ENCODE measurements around the gene PSMD3.
"Not testable (repeated sequence)": the region's sequence is repeated elsewhere in the genome, so short reads cannot be mapped to it uniquely, and the experiment has no call there.

PSMD3 gene

DNA sequence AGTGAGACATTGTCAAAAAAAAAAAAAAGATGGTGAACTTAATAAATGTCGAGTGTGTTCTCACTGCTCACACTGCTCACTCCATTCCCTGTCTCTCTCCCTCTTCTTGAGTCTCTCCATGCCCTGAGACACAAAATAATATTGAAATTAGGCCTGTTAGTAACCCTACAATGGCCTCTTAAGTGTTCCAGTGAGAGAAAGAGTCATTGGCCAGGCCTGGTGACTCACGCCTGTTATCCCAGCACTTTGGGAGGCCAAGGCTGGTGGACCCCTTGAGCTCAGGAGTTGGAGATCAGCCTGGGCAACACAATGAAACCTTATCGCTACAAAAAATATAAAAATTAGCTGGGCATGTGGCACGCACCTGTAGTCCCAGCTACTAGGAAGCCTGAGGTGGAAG lies 18.5 kb downstream of the PSMD3 start:
- TF ChIP-seq, protein P1, sequence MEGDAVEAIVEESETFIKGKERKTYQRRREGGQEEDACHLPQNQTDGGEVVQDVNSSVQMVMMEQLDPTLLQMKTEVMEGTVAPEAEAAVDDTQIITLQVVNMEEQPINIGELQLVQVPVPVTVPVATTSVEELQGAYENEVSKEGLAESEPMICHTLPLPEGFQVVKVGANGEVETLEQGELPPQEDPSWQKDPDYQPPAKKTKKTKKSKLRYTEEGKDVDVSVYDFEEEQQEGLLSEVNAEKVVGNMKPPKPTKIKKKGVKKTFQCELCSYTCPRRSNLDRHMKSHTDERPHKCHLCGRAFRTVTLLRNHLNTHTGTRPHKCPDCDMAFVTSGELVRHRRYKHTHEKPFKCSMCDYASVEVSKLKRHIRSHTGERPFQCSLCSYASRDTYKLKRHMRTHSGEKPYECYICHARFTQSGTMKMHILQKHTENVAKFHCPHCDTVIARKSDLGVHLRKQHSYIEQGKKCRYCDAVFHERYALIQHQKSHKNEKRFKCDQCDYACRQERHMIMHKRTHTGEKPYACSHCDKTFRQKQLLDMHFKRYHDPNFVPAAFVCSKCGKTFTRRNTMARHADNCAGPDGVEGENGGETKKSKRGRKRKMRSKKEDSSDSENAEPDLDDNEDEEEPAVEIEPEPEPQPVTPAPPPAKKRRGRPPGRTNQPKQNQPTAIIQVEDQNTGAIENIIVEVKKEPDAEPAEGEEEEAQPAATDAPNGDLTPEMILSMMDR (conservative IDR thresholded peaks at IDR 0.05; ENCODE audit: low read depth): no peak
- H3K27ac ChIP-seq: no peak overlapping the region
- no peak for DNase-seq (ENCODE audit: low spot score)
- ChIA-PET CTCF (no interaction called here), POLR2A (ENCODE audit: low non-redundant PET) (no interaction called here)

DNA sequence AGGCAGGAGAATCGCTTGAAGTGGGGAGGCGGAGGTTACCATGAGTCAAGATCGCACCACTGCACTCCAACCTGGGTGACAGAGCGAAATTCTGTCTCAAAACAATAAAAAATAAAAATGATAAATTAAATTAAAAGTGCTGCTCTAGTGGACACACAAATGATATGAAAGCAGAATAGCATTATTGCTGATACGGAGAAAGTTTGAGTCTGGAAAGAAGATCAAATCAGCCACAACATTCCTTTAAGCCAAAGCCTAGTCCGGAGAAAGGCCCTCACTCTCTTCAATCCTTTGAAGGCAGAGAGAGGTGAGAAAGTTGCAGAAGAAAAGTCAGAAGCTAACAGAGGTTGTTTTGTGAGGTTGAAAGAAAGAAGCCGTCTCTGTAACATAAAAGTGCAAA lies 19.6 kb downstream of the PSMD3 start:
- ChIA-PET POLR2A (ENCODE audit: low non-redundant PET) (no interaction called here), CTCF (no interaction called here)
- no peak overlapping the region for H3K27ac ChIP-seq
- TF ChIP-seq, protein P1 (conservative IDR thresholded peaks at IDR 0.05; ENCODE audit: low read depth): no peak
- DNase-seq (ENCODE audit: low spot score): no peak

DNA sequence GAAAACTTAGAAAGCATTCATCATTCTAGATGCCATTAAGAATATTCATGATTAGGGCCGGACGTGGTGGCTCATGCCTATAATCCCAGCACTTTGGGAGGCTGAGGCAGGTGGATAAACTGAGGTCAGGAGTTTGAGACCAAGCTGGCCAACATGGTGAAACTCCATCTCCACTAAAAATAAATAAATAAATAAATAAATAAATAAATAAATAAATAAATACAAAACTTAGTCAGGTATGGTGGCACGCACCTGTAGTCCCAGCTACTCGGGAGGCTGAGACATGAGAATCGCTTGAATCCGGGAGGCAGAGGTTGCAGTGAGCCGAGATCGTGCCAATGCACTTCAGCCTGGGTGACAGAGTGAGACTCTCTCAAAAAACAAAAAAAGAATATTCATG lies 20.7 kb downstream of the PSMD3 start:
- H3K27ac ChIP-seq; DNase-seq (ENCODE audit: low spot score); POLR2A ChIA-PET (ENCODE audit: low non-redundant PET): not testable (repeated sequence)
- CTCF ChIA-PET: interaction anchor here (0.6 kb wide), 1 partner anchor 1483 kb away, joined by 3 read pairs; no protein-coding TSS in a partner anchor

DNA sequence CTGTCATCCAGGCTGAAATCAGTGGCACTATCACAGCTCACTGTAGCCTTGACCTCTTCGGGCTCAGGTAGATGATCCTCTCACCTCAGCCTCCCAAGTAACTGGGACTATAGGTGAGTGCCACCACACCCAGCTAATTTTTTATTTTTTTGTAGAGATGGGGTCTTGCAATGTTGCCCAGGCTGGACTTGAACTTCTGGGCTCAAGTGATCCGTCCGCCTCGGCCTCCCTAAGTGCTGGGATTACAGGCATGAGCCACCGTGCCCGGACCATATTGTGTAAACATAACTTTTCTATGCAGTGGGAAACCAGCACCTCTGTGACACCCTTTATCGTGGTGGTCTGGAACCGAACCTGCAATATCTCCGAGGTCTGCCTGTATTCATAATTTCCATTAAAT lies 23.5 kb downstream of the PSMD3 start:
- ChIA-PET CTCF (no interaction called here), POLR2A (ENCODE audit: low non-redundant PET) (no interaction called here)
- TF ChIP-seq, protein P1 (conservative IDR thresholded peaks at IDR 0.05; ENCODE audit: low read depth): no peak
- no peak for DNase-seq (ENCODE audit: low spot score)
- H3K27ac ChIP-seq: no peak overlapping the region

DNA sequence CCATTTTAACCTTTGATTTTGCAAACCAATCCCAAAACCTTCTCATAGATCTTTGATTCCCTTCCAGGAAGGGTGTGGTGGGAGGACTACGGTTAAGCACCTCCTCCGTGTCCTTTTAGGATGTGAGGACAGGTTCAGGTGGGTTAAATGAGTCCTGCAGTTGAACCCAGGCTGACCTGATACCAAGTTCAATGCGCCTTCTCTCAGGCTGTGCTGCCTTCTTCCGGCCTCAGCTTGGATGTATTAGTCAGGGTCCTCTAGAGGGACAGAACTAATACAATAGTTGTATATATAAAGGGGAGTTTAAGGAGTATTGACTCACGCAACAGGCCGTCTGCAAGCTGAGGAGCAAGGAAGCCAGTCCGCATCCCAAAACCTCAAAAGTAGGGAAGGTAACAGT lies 24.1 kb downstream of the PSMD3 start:
- no peak overlapping the region for H3K27ac ChIP-seq
- ChIA-PET POLR2A (ENCODE audit: low non-redundant PET) (no interaction called here), CTCF (no interaction called here)
- TF ChIP-seq, protein P1 (conservative IDR thresholded peaks at IDR 0.05; ENCODE audit: low read depth): no peak
- DNase-seq (ENCODE audit: low spot score): no peak

DNA sequence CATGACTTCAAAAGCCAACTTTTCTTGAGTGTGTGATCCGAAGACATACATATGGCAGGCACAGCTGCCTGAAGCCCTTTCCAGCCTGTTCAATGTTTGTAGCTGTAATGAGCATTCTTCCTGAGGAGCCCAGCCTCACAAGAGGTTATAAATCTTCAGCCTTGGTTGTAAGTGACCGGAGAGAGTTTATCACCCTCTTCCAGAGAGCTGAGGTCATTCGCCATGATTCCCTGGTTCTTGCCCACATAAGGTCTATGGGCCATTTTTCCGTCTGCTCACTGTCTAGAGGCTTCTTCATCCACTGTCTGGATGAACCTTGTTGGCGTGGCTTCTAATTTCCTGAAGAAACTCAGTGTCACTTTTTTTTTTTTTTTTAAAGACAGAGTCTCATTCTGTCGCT lies 24.9 kb downstream of the PSMD3 start:
- ChIA-PET CTCF (no interaction called here), POLR2A (ENCODE audit: low non-redundant PET) (no interaction called here)
- H3K27ac ChIP-seq: no peak overlapping the region
- DNase-seq (ENCODE audit: low spot score): no peak
- TF ChIP-seq, protein P1 (conservative IDR thresholded peaks at IDR 0.05; ENCODE audit: low read depth): no peak

DNA sequence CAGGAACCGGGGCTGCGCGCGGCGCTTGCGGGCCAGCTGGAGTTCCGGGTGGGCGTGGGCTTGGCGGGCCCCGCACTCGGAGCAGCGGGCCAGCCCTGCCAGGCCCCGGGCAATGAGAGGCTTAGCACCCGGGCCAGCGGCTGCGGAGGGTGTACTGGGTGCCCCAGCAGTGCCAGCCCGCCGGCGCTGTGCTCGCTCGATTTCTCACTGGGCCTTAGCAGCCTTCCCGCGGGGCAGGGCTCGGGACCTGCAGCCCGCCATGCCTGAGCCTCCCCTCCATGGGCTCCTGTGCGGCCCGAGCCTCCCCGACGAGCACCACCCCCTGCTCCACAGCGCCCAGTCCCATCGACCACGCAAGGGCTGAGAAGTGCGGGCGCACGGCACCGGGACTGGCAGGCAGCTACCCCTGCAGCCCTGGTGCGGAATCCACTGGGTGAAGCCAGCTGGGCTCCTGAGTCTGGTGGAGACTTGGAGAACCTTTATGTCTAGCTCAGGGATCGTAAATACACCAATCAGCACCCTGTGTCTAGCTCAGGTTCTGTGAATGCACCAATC lies 30.4 kb downstream of the PSMD3 start:
- CTCF ChIA-PET: interaction anchor here (0.6 kb wide), 1 partner anchor 27 kb away, joined by 3 read pairs; no protein-coding TSS in a partner anchor
- H3K27ac ChIP-seq; POLR2A ChIA-PET (ENCODE audit: low non-redundant PET); DNase-seq (ENCODE audit: low spot score): not testable (repeated sequence)

DNA sequence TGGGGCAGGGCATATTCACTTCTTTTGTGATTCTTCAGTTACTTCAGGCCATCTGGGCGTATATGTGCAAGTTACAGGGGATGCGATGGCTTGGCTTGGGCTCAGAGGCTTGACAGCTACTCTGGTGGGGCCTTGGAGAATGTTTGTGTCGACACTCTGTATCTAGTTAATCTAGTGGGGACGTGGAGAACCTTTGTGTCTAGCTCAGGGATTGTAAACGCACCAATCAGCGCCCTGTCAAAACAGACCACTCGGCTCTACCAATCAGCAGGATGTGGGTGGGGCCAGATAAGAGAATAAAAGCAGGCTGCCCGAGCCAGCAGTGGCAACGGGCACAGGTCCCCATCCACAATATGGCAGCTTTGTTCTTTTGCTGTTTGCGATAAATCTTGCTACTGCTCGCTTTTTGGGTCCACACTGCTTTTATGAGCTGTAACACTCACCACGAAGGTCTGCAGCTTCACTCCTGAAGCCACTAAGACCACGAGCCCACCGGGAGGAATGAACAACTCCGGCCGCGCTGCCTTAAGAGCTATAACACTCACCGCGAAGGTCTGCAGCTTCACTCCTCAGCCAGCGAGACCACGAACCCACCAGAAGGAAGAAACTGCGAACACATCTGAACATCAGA lies 31.5 kb downstream of the PSMD3 start:
- DNase-seq (ENCODE audit: low spot score); POLR2A ChIA-PET (ENCODE audit: low non-redundant PET); H3K27ac ChIP-seq: not testable (repeated sequence)
- CTCF ChIA-PET: interaction anchor here (0.8 kb wide), 1 partner anchor 14 kb away, joined by 5 read pairs; no protein-coding TSS in a partner anchor

Measured in RWPE1 (cell line).